Neutrophil (primary cell): ENCODE results near the gene OSBP2.

Source experiments
- H3K27ac ChIP-seq: fragments of 200-600 bp; sonication (generic); 2 replicates; pipeline ENCODE4 v1.5.1; 2016; ENCODE audit warnings: mild to moderate bottlenecking, moderate library complexity
- H3K27me3 ChIP-seq: fragments of 200-600 bp; sonication (generic); 2 replicates; pipeline ENCODE4 v1.6.0; 2016; ENCODE audit warnings: mild to moderate bottlenecking
- H3K36me3 ChIP-seq: fragments of 200-600 bp; sonication (generic); 2 replicates; pipeline ENCODE4 v1.5.1; 2017
- H3K4me1 ChIP-seq, 2 experiments: fragments of 200-600 bp in 1 of 2; sonication (generic) in 1 of 2; 1 replicate in 1 of 2; 2 replicates in 1 of 2; pipeline versions ENCODE4 v1.5.1 to v1.6.1; 2013 to 2016; ENCODE audit warnings: low read depth in 1 of 2, low read length in 1 of 2, mild to moderate bottlenecking in 1 of 2, moderate library complexity in 1 of 2; ENCODE audit not compliant: control insufficient read depth in 1 of 2, insufficient read depth in 1 of 2
- H3K4me3 ChIP-seq, 2 experiments: fragments of 200-600 bp in 1 of 2; sonication (generic) in 1 of 2; 1 replicate in 1 of 2; 2 replicates in 1 of 2; pipeline ENCODE4 v1.5.1; 2013 to 2016; ENCODE audit warnings: low read depth in 1 of 2, low read length in 1 of 2, mild to moderate bottlenecking in 1 of 2, moderate library complexity in 1 of 2
- H3K9me3 ChIP-seq: fragments of 200-600 bp; sonication (generic); 2 replicates; pipeline ENCODE4 v1.5.1; 2016
- TF ChIP-seq, protein P1 (sequence below): fragments of 200-600 bp; sonication (generic); IDR thresholded peaks from 2 replicates; pipeline ENCODE4 v1.5.1; 2016; ENCODE audit warnings: antibody characterized with exemption

The OSBP2 gene

DNA sequence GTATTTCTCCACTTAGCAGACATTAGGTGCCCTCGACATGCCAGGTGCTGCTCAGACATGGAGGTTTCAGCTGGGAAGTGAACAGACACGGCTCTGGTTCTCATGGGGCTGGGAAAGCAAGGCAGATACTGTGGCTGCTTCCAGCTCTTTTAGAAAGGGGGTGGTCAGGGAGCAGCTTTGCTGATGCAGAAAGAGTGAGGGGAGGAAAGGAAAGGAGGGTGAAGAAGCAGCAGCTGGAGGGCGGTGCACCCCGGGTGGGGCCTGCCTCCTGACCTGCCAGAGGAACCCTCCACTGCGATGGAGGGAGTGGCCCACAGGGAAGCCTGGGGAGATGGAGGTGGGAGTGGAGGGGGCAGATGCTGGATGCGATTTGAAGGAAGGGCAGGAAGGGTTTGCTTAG, 197.1 kb downstream of the OSBP2 start:
- Histone ChIP-seq H3K36me3 (no peaks in the 10 kb centered on the region), H3K27me3 (no peaks in the 10 kb centered on the region), H3K4me3 (no peak overlapping the region), H3K27ac (no peak overlapping the region), H3K4me1 (no peaks in the 10 kb centered on the region), H3K9me3 (no peaks in the 10 kb centered on the region)
- TF ChIP-seq, protein P1, sequence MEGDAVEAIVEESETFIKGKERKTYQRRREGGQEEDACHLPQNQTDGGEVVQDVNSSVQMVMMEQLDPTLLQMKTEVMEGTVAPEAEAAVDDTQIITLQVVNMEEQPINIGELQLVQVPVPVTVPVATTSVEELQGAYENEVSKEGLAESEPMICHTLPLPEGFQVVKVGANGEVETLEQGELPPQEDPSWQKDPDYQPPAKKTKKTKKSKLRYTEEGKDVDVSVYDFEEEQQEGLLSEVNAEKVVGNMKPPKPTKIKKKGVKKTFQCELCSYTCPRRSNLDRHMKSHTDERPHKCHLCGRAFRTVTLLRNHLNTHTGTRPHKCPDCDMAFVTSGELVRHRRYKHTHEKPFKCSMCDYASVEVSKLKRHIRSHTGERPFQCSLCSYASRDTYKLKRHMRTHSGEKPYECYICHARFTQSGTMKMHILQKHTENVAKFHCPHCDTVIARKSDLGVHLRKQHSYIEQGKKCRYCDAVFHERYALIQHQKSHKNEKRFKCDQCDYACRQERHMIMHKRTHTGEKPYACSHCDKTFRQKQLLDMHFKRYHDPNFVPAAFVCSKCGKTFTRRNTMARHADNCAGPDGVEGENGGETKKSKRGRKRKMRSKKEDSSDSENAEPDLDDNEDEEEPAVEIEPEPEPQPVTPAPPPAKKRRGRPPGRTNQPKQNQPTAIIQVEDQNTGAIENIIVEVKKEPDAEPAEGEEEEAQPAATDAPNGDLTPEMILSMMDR = no peak

DNA sequence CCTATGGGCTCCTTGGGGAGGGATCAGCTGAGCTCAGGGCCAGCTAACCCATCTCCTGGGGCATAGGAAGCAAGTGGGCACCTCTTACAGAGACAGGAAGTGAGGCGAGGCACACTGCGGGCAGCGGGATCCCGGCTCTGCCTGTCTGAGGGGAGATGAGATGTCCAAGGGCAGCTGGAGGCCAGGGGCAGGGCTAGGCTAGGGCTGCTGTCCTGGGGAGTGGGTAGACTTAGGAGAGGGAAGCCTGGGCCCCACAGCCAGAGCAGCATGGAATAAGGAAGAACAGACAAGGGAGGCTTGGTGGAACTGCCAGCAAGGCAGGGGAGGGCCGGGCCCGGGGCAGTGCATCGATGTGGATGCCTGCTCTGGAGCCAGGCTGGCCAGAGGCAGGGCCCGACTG, 197.6 kb downstream of the OSBP2 start:
- TF ChIP-seq, protein P1 = no peak
- no peaks in the 10 kb centered on the region for H3K9me3 ChIP-seq
- no peaks in the 10 kb centered on the region for H3K27me3 ChIP-seq
- H3K27ac ChIP-seq = no peak overlapping the region
- no peaks in the 10 kb centered on the region for H3K4me1 ChIP-seq
- no peak overlapping the region for H3K4me3 ChIP-seq
- H3K36me3 ChIP-seq = no peaks in the 10 kb centered on the region

DNA sequence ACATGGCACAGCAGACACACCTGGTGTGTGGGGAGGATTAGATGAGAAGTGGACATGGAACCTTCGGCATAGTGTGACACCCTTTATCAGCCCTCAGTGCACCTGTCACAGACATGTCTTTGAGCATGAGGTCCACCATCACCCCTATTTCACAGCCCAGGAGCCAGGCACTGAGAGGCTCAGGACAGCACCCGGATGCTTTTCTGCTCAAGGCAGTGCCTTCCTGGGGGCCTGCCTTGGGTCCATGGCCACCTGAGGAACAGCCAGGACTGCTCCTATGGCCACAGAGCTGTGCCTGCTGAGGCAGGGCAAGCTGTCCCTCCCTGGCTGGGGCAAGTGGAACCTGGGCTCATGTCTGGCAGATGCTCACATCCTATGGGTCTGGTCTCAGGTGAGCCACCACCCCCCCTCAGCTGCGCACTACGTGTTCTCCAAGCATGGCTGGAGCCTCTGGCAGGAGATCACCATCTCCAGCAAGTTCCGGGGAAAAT, 198.1 kb downstream of the OSBP2 start:
- no peaks in the 10 kb centered on the region for H3K36me3 ChIP-seq
- H3K27ac ChIP-seq = no peak overlapping the region
- TF ChIP-seq, protein P1 = no peak
- H3K27me3 ChIP-seq = no peaks in the 10 kb centered on the region
- H3K4me3 ChIP-seq = no peak overlapping the region
- no peaks in the 10 kb centered on the region for H3K9me3 ChIP-seq
- no peaks in the 10 kb centered on the region for H3K4me1 ChIP-seq

DNA sequence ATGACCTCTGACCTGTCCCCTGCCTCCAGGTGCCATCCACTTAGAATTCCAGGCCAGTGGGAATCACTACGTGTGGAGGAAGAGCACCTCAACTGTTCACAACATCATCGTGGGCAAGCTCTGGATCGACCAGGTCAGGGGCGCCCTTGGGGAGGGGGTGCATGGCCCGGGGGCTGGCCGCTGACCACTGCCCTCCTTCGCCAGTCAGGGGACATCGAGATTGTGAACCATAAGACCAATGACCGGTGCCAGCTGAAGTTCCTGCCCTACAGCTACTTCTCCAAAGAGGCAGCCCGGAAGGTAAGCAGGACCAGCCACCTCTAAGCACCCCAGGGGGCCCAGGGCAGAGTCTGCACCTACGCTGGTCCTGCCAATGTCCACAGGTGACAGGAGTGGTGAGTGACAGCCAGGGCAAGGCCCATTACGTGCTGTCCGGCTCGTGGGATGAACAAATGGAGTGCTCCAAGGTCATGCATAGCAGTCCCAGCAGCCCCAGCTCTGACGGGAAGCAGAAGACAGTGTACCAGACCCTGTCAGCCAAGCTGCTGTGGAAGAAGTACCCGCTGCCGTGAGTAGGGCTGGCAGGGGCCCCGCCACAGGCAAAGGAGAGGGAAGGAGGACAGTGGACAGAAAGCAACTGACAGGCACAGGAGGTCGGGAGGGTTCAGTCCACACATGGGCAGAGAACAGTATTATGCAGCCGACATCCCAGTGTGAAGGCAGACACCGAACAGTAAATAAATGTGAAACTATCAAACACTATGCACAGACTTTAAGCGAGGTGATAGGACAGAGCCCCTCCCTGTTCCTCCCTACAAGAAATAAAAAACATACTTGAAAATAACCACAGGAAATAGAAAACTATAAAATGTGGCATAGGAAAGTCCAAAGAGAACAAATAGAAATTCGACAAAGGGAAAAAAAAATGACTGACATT, 199.0 kb downstream of the OSBP2 start:
- Histone ChIP-seq H3K4me3 (no peak overlapping the region), H3K36me3 (no peaks in the 10 kb centered on the region), H3K9me3 (no peaks in the 10 kb centered on the region), H3K27me3 (no peaks in the 10 kb centered on the region), H3K4me1 (no peaks in the 10 kb centered on the region), H3K27ac (no peak overlapping the region)
- TF ChIP-seq, protein P1 = no peak

DNA sequence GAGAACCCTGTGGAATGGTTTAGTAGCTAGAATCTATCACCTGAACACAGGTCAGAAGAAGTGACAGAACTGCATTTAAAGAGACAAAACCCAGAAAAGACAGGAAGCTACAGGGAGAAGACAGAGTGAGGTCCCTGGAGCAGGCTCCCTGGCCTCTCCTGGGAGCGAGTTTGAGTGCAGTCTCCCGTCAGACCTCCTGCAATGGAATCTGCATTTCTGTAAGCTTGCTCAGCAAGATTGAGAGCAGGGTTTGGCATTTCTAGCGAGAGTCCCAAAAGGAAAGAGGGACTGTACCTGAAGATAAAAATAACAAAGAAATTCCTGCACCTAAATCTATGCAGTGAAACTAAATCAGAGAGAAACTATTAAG, 199.7 kb downstream of the OSBP2 start:
- no peaks in the 10 kb centered on the region for H3K9me3 ChIP-seq
- H3K27ac ChIP-seq = no peak overlapping the region
- no peaks in the 10 kb centered on the region for H3K4me1 ChIP-seq
- no peak overlapping the region for H3K4me3 ChIP-seq
- no peaks in the 10 kb centered on the region for H3K27me3 ChIP-seq
- TF ChIP-seq, protein P1 = no peak
- H3K36me3 ChIP-seq = no peaks in the 10 kb centered on the region
